Caco-2 (cell line): ENCODE results near the gene PHC2. TPM values are rescaled to one million over a fixed set of nuclear protein-coding genes. Genes with fewer than 3 reads are reported as not detected.

Experiments used
- BruUV-seq: library from RNA; stranded (reverse); fragments of 400-500 nt; replicated peaks from 2 replicates; lab custom pipeline; 2021; lab: Mats Ljungman, UMichigan
- CTCF ChIA-PET: fragments of 300-600 bp; sonication (Branson Sonifier 250); formaldehyde crosslinking; loops from one replicate; lab custom pipeline; 2022; ENCODE audit warnings: antibody characterized with exemption; lab: Charles Lee
- POLR2A ChIA-PET: fragments of 300-600 bp; sonication (Branson Sonifier 250); formaldehyde crosslinking; loops from one replicate; lab custom pipeline; 2022; ENCODE audit warnings: antibody characterized with exemption; lab: Charles Lee
- DNase-seq, 2 experiments: peaks; one replicate each; pipeline versions ENCODE4 v3.0.0 to v3.0.0-alpha.2; 2020 to 2022
- H3K27me3 ChIP-seq: replicated peaks from 2 replicates; pipeline ENCODE4 v1.6.0; 2011; ENCODE audit warnings: low read length; ENCODE audit not compliant: control insufficient read depth, insufficient read depth
- H3K36me3 ChIP-seq: 2 replicates; pipeline ENCODE4 v1.5.1; 2011; ENCODE audit warnings: low read length; ENCODE audit not compliant: control insufficient read depth, insufficient read depth
- H3K4me1 ChIP-seq: fragments of 250-450 bp; sonication (Bioruptor Pico); 2 replicates; pipeline ENCODE4 v1.5.1; 2020; ENCODE audit warnings: mild to moderate bottlenecking
- H3K4me3 ChIP-seq: 2 replicates; pipeline ENCODE4 v1.5.1; 2011; ENCODE audit warnings: low read depth, mild to moderate bottlenecking, control low read depth, low read length
- H3K9me3 ChIP-seq: fragments of 250-450 bp; sonication (Bioruptor Pico); 2 replicates; pipeline ENCODE4 v1.5.1; 2020; ENCODE audit warnings: mild to moderate bottlenecking, moderate library complexity
- H3K27ac Mint-ChIP-seq: one replicate; pipeline ENCODE4 v1.8.0; 2022; ENCODE audit warnings: mixed read lengths; ENCODE audit not compliant: unreplicated experiment
- H3K27me3 Mint-ChIP-seq: one replicate; pipeline ENCODE4 v1.8.0; 2022; ENCODE audit warnings: mixed read lengths; ENCODE audit not compliant: insufficient read depth, unreplicated experiment
- H3K36me3 Mint-ChIP-seq: one replicate; pipeline ENCODE4 v1.8.0; 2022; ENCODE audit warnings: mild to moderate bottlenecking, mixed read lengths; ENCODE audit not compliant: insufficient read depth, unreplicated experiment
- H3K4me1 Mint-ChIP-seq: one replicate; pipeline ENCODE4 v1.8.0; 2022; ENCODE audit warnings: low read depth, mixed read lengths; ENCODE audit not compliant: unreplicated experiment
- H3K4me3 Mint-ChIP-seq: one replicate; pipeline ENCODE4 v1.8.0; 2022; ENCODE audit warnings: mild to moderate bottlenecking, moderate library complexity, mixed read lengths; ENCODE audit not compliant: unreplicated experiment
- H3K9me3 Mint-ChIP-seq: one replicate; pipeline ENCODE4 v1.8.0; 2022; ENCODE audit warnings: mixed read lengths; ENCODE audit not compliant: unreplicated experiment
- CTCF ChIP-seq, 2 experiments: fragments of 200-600 bp in 1 of 2; IDR thresholded peaks; 1 replicate in 1 of 2; 2 replicates in 1 of 2; pipeline versions ENCODE4 v1.5.1 to v1.8.0; 2011 to 2022; ENCODE audit warnings: antibody characterized with exemption in 1 of 2, control low read depth in 1 of 2, inconsistent platforms in 1 of 2, low read depth in 1 of 2, low read length in 1 of 2, mild to moderate bottlenecking in 1 of 2, moderate library complexity in 1 of 2; ENCODE audit not compliant: insufficient read depth in 1 of 2, severe bottlenecking in 1 of 2, unreplicated experiment in 1 of 2
- intact Hi-C: fragments of 100-400 bp; cut with micrococcal nuclease; formaldehyde crosslinking; loops from one replicate; pipeline ENCODE4 v1.10.0; 2022; ENCODE audit not compliant: unreplicated experiment
- total RNA-seq: library from RNA; stranded (reverse); gene quantifications from 2 replicates; pipeline ENCODE4 v1.2.3, GENCODE V29; 2022

PHC2 gene
- total RNA-seq, 1 experiment from 2014 or later, result 35.2 TPM

GRCh38 chr1:33300673-33301072 lies 130.2 kb downstream of the PHC2 start:
- H3K4me1 Mint-ChIP-seq, result no peaks in the 10 kb centered on the region

GRCh38 chr1:33299461-33300155 lies 131.3 kb downstream of the PHC2 start:
- Mint-ChIP-seq H3K27ac (no peak overlapping the region), H3K4me3 (no peak overlapping the region), H3K9me3 (no peaks in the 10 kb centered on the region), H3K36me3 (peaks cover 45% of the 10 kb centered on the region), H3K4me1 (no peaks in the 10 kb centered on the region), H3K27me3 (no peaks in the 10 kb centered on the region)
- intact Hi-C loops, result loop anchor here (5.0 kb wide), 2 partner anchors 38 to 158 kb away; no protein-coding TSS in a partner anchor
- no peaks in the 10 kb centered on the region for H3K27me3 ChIP-seq
- no peaks in the 10 kb centered on the region for H3K9me3 ChIP-seq
- no TSS peak for BruUV-seq
- no peak overlapping the region for H3K4me3 ChIP-seq
- H3K36me3 ChIP-seq, result no peaks in the 10 kb centered on the region
- no peak for DNase-seq
- POLR2A ChIA-PET, result no interaction called here
- TF ChIP-seq CTCF (IDR thresholded peaks at IDR 0.05; ENCODE audit: insufficient read depth in 1 of 2, low read depth in 1 of 2, low read length in 1 of 2, severe bottlenecking in 1 of 2, unreplicated experiment in 1 of 2), result no peak
- CTCF ChIA-PET, result no interaction called here
- H3K4me1 ChIP-seq, result no peaks in the 10 kb centered on the region

More at GRCh38 chr1:33300673-33301072, 130.2 kb downstream of the PHC2 start:
- ChIA-PET CTCF (no interaction called here), POLR2A (no interaction called here)
- Mint-ChIP-seq H3K27ac (no peak overlapping the region), H3K27me3 (no peaks in the 10 kb centered on the region), H3K9me3 (no peaks in the 10 kb centered on the region), H3K36me3 (peaks cover 40% of the 10 kb centered on the region), H3K4me3 (no peak overlapping the region)
- no TSS peak for BruUV-seq
- TF ChIP-seq CTCF (IDR thresholded peaks at IDR 0.05; ENCODE audit: insufficient read depth in 1 of 2, low read depth in 1 of 2, low read length in 1 of 2, severe bottlenecking in 1 of 2, unreplicated experiment in 1 of 2), result no peak
- Histone ChIP-seq H3K9me3 (no peaks in the 10 kb centered on the region), H3K4me3 (no peak overlapping the region), H3K27me3 (no peaks in the 10 kb centered on the region), H3K4me1 (no peaks in the 10 kb centered on the region), H3K36me3 (no peaks in the 10 kb centered on the region)
- no peak for DNase-seq
- intact Hi-C loops, result no loop called here

GRCh38 chr1:33298623-33299277 lies 132.1 kb downstream of the PHC2 start:
- peaks cover 45% of the 10 kb centered on the region for H3K36me3 Mint-ChIP-seq
- Histone ChIP-seq H3K27me3 (no peaks in the 10 kb centered on the region), H3K9me3 (no peaks in the 10 kb centered on the region), H3K4me1 (no peaks in the 10 kb centered on the region), H3K4me3 (no peak overlapping the region), H3K36me3 (no peaks in the 10 kb centered on the region)
- H3K4me3 Mint-ChIP-seq, result no peak overlapping the region
- intact Hi-C loops, result loop anchor here (1.0 to 5.0 kb wide), 3 partner anchors 39 to 159 kb away; no protein-coding TSS in a partner anchor
- no peaks in the 10 kb centered on the region for H3K9me3 Mint-ChIP-seq
- ChIA-PET POLR2A (no interaction called here), CTCF (interaction anchor here (1.0 kb wide), 1 partner anchor 171 kb away, joined by 3 read pairs; no protein-coding TSS in a partner anchor)
- no peaks in the 10 kb centered on the region for H3K4me1 Mint-ChIP-seq
- no peak overlapping the region for H3K27ac Mint-ChIP-seq
- no TSS peak for BruUV-seq
- DNase-seq, result peak; percentile 68 to 69
- TF ChIP-seq CTCF (IDR thresholded peaks at IDR 0.05; ENCODE audit: insufficient read depth in 1 of 2, low read depth in 1 of 2, low read length in 1 of 2, severe bottlenecking in 1 of 2, unreplicated experiment in 1 of 2), result peak; percentile 58 to 60
- no peaks in the 10 kb centered on the region for H3K27me3 Mint-ChIP-seq
